ENCODE data around the gene EIF2D.

The EIF2D gene

DNA sequence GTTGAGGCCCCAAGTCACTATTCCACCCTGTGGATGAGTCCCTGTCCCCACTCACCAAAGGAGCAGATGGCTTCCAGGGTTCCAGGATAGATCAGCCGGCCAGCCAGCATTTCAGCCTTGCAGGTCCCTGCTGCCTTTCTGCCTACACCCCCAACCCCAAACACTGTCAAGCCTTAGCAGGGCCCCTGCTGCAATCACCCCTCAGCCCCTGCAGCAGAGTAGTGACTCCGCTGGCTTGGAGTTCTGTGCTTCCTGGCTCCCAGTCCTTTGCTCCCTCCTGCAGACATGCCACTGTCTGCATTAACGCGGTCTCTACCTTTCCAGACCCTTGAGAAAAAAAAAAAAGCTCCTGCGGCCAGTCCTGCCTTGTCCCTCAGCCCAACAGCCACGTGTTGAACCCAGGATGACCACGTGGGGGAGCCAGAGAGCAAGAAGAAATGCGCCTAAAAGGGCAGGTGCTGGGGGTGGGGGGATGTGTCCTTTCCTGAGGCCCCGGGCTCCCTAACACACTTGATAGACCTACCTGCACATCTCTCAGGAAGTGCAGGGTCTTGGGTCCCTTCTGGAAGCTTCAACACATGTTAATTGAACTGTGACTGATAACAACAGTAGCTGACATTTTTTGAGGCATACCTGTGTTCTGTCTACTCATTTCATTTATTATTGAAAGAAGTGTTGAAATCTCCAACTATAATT is 67.6 kb downstream of the EIF2D start:
- peak; percentile 2 to 76 for DNase-seq

Measured in NCI-H526 (cell line).